ENCODE results near the gene DMD. TPM values are rescaled to one million over a fixed set of nuclear protein-coding genes. Genes with fewer than 3 reads are reported as not detected.

The DMD gene
- polyA plus RNA-seq, 3 donors, result 0.23 TPM; not detected in 2

DNA sequence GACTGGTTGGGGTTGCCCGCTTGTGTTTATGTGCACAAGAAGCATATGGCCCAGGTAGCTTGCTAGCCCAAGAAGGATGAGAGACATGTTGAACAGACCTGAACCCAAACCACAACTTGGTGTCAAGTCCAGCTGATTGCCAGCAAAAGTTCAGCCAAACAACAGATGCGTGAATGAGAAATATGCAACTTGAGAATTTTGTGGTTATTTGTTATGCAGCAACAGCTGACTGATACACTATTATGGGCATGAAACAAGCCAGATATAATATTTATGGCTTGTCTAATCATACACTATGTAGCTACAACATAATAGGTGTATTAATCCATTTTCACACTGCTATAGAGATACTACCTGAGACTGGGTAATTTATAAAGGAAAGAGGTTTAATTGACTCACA, 2073.2 kb downstream of the DMD start:
- DNase-seq, result no peak
- Histone ChIP-seq H3K4me1 (ENCODE audit: control insufficient read depth in 1 of 2, insufficient read depth in 2 of 2, low read length in 2 of 2) (peaks cover 6 to 19% of the 10 kb centered on the region in 2 donors), H3K79me2 (ENCODE audit: insufficient read depth, low read length) (no peaks in the 10 kb centered on the region), H3K27ac (ENCODE audit: low read depth in 1 of 2, low read length in 2 of 2) (no peak overlapping the region), H3K27me3 (ENCODE audit: control insufficient read depth in 2 of 2, insufficient read depth in 2 of 2, low read length in 2 of 2) (no peaks in the 10 kb centered on the region), H3K9me3 (replicated peaks in 1 of 2; ENCODE audit: control insufficient read depth in 1 of 2, insufficient read depth in 1 of 2, low read length in 2 of 2) (no peaks in the 10 kb centered on the region), H2AFZ (ENCODE audit: insufficient read depth, low read depth, low read length, poor library complexity, severe bottlenecking) (no peak overlapping the region), H4K20me1 (ENCODE audit: insufficient read depth, low read length) (no peaks in the 10 kb centered on the region), H3K4me3 (replicated peaks in 1 of 3; ENCODE audit: low read depth in 2 of 3, low read length in 3 of 3) (no peak overlapping the region), H3K9ac (ENCODE audit: insufficient read depth, low read length, poor library complexity, severe bottlenecking) (no peak overlapping the region), H3K4me2 (replicated peaks; ENCODE audit: extremely low read depth, low read length, poor library complexity, severe bottlenecking) (no peak overlapping the region), H3K36me3 (replicated peaks in 1 of 2; ENCODE audit: control insufficient read depth in 1 of 2, insufficient read depth in 2 of 2, low read length in 2 of 2) (no peaks in the 10 kb centered on the region)
- H3K27ac Mint-ChIP-seq, result peak overlapping the region in 1 of 7 donors; percentile 67
- H3K27me3 Mint-ChIP-seq (ENCODE audit: low read depth in 3 of 3), result peaks cover 0 to 4% (median 3%) of the 10 kb centered on the region in 3 donors
- intact Hi-C loops (cut with micrococcal nuclease), result no loop called here
- H3K9me3 Mint-ChIP-seq, result peaks cover 0 to 10% (median 3%) of the 10 kb centered on the region in 7 donors
- H3K36me3 Mint-ChIP-seq, result no peaks in the 10 kb centered on the region
- peaks cover 32% of the 10 kb centered on the region for H3K4me1 Mint-ChIP-seq
- 100% methylated on average over 1 of the region's 2 CpGs for WGBS (ENCODE audit: insufficient coverage)
- TF ChIP-seq, protein P1, sequence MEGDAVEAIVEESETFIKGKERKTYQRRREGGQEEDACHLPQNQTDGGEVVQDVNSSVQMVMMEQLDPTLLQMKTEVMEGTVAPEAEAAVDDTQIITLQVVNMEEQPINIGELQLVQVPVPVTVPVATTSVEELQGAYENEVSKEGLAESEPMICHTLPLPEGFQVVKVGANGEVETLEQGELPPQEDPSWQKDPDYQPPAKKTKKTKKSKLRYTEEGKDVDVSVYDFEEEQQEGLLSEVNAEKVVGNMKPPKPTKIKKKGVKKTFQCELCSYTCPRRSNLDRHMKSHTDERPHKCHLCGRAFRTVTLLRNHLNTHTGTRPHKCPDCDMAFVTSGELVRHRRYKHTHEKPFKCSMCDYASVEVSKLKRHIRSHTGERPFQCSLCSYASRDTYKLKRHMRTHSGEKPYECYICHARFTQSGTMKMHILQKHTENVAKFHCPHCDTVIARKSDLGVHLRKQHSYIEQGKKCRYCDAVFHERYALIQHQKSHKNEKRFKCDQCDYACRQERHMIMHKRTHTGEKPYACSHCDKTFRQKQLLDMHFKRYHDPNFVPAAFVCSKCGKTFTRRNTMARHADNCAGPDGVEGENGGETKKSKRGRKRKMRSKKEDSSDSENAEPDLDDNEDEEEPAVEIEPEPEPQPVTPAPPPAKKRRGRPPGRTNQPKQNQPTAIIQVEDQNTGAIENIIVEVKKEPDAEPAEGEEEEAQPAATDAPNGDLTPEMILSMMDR (IDR thresholded peaks at IDR 0.05), result no peak
- H3K4me3 Mint-ChIP-seq, result no peak overlapping the region

DNA sequence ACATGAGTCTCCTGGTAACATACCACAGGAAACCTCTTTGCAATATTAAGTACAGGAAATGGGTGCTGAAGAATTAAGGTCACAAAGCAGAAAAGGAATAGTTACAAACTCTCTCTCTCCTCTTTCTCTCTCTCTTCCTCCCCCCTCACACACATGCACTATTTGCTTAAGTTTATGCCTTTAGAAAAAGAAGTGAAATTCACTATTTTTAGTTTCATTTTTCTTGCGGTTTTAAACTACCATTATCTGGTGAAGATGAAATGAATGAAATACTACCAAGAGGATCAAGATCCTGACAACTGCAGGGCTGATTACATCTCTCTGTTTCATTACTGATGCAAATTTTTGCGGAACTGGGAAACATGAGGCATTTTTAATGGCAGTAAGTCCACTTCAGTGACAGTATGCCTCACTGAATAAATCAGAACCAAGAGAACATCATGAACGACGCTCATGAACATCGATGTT, 2075.2 kb downstream of the DMD start:
- intact Hi-C loops (cut with micrococcal nuclease), result no loop called here

More for the DNA sequence above, 2075.2 kb downstream of the DMD start:
- no CpG with 5 or more reads among the region's 5 CpGs for WGBS (ENCODE audit: insufficient coverage)
- Mint-ChIP-seq H3K27me3 (ENCODE audit: low read depth in 3 of 3) (peaks cover 0 to 4% (median 3%) of the 10 kb centered on the region in 3 donors), H3K36me3 (no peaks in the 10 kb centered on the region), H3K27ac (peak overlapping the region in 1 of 7 donors; percentile 69), H3K4me1 (peaks cover 32% of the 10 kb centered on the region), H3K9me3 (peaks cover 0 to 10% (median 3%) of the 10 kb centered on the region in 7 donors), H3K4me3 (peak overlapping the region in 1 of 2 donors; percentile 80)
- TF ChIP-seq, protein P1 (IDR thresholded peaks at IDR 0.05), result no peak
- peak in 2 of 3 donors; percentile 5 to 9 for DNase-seq
- no peaks in the 10 kb centered on the region for H3K27me3 ChIP-seq (ENCODE audit: control insufficient read depth in 2 of 2, insufficient read depth in 2 of 2, low read length in 2 of 2)
- no peaks in the 10 kb centered on the region for H3K9me3 ChIP-seq (replicated peaks in 1 of 2; ENCODE audit: control insufficient read depth in 1 of 2, insufficient read depth in 1 of 2, low read length in 2 of 2)
- no peaks in the 10 kb centered on the region for H3K36me3 ChIP-seq (replicated peaks in 1 of 2; ENCODE audit: control insufficient read depth in 1 of 2, insufficient read depth in 2 of 2, low read length in 2 of 2)
- H2AFZ ChIP-seq (ENCODE audit: insufficient read depth, low read depth, low read length, poor library complexity, severe bottlenecking), result no peak overlapping the region
- H3K79me2 ChIP-seq (ENCODE audit: insufficient read depth, low read length), result no peaks in the 10 kb centered on the region
- H3K4me3 ChIP-seq (replicated peaks in 1 of 3; ENCODE audit: low read depth in 2 of 3, low read length in 3 of 3), result peak overlapping the region in 1 of 3 experiments; percentile 30
- H3K4me1 ChIP-seq (ENCODE audit: control insufficient read depth in 1 of 2, insufficient read depth in 2 of 2, low read length in 2 of 2), result peaks cover 6 to 19% of the 10 kb centered on the region in 2 donors
- no peaks in the 10 kb centered on the region for H4K20me1 ChIP-seq (ENCODE audit: insufficient read depth, low read length)
- no peak overlapping the region for H3K9ac ChIP-seq (ENCODE audit: insufficient read depth, low read length, poor library complexity, severe bottlenecking)
- H3K4me2 ChIP-seq (replicated peaks; ENCODE audit: extremely low read depth, low read length, poor library complexity, severe bottlenecking), result peak overlapping the region; percentile 30
- no peak overlapping the region for H3K27ac ChIP-seq (ENCODE audit: low read depth in 1 of 2, low read length in 2 of 2)

All from CD14-positive monocyte (primary cell).